ENCODE results near the gene GAPDH.

DNA sequence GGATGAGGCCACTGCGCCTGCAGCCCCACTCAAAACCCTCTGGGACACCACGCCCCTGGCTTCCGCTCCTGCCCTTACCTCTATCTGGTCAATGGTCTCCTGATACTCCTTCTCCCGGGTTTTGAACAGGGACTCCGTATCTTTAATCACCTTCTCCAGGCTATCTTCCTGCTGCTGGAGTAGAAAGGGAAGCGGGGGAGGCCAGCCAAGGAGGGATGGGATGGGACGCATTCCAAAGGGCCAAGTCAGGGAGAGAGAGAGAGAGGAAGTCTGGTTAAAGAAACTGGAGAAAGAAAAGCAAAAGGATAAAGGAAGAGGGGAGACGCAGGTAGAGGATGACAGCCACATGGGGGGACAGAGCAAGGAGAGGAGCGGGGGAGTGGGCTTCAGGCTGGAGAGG lies 13.7 kb downstream of the GAPDH start:
- TF ChIP-seq, protein P1, sequence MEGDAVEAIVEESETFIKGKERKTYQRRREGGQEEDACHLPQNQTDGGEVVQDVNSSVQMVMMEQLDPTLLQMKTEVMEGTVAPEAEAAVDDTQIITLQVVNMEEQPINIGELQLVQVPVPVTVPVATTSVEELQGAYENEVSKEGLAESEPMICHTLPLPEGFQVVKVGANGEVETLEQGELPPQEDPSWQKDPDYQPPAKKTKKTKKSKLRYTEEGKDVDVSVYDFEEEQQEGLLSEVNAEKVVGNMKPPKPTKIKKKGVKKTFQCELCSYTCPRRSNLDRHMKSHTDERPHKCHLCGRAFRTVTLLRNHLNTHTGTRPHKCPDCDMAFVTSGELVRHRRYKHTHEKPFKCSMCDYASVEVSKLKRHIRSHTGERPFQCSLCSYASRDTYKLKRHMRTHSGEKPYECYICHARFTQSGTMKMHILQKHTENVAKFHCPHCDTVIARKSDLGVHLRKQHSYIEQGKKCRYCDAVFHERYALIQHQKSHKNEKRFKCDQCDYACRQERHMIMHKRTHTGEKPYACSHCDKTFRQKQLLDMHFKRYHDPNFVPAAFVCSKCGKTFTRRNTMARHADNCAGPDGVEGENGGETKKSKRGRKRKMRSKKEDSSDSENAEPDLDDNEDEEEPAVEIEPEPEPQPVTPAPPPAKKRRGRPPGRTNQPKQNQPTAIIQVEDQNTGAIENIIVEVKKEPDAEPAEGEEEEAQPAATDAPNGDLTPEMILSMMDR (IDR thresholded peaks at IDR 0.05), result no peak
- TF ChIP-seq POLR2A (IDR thresholded peaks at IDR 0.05), result no peak

All from Peyer's patch (tissue), 4 donors.